ENCODE measurements around the gene AGO3.
"Not testable (repeated sequence)": the region's sequence is repeated elsewhere in the genome, so short reads cannot be mapped to it uniquely, and the experiment has no call there.

Gene AGO3

DNA sequence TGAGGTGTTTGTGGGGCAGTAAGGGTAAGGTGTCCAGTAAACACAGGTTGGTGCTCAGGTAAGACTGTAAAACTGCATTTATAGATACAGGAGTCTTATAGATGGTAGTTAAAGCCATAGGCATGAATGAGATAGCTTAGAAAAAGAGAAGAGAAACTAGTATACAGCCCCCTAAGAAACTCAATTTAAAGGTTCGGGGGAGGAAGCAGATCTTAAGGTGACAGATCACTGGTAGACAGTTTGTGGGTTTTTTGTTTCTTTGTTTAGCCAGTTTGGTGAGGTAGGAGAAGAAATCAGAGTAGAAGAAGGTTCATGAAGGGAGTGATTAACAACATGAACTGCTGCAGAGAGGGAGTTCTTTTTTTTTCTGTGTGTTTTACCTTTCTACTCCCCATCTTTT lies 6.1 kb upstream of the AGO3 start:
- DNase-seq (ENCODE audit: low read depth, low spot score): no peak

DNA sequence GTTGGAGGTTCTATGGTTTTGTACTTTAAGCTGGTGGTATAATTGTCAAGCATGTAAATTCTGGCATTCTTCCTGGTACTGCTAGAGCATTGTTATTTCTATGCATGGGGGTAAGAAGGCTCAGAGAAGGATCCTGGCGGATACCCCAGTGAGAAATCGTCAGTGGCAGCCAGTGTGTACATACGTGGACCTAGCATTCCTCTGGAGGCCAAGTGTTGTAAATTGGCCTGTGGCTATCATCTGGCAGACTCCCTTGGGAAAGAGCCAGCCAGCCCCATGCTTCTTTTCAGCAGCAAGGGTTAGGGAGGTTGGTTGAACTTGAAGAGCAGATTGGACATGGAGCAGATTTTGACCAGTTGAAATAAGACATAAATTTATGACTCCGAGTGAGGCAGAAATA lies 5.2 kb upstream of the AGO3 start:
- DNase-seq (ENCODE audit: low read depth, low spot score): no peak

DNA sequence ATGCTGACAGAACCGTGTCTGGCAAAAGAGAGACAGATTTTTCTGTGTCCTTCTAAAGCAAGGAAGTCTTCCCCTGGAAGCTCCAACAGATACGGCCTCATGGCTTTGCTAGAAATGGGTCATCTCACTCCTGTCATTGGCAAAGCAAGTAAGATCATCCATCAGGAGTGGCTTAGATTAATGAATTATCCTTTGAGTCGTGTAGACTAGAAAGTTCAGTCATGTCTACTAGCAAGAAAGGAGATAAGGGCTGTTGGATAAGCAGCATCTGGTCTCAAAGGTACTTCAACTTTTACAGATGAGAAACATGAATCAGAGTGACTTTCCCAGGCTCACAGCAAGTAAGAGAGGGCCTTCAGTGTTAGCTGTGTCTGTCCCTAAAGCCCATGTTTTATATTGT lies 3.4 kb upstream of the AGO3 start:
- no peak for DNase-seq (ENCODE audit: low read depth, low spot score)

DNA sequence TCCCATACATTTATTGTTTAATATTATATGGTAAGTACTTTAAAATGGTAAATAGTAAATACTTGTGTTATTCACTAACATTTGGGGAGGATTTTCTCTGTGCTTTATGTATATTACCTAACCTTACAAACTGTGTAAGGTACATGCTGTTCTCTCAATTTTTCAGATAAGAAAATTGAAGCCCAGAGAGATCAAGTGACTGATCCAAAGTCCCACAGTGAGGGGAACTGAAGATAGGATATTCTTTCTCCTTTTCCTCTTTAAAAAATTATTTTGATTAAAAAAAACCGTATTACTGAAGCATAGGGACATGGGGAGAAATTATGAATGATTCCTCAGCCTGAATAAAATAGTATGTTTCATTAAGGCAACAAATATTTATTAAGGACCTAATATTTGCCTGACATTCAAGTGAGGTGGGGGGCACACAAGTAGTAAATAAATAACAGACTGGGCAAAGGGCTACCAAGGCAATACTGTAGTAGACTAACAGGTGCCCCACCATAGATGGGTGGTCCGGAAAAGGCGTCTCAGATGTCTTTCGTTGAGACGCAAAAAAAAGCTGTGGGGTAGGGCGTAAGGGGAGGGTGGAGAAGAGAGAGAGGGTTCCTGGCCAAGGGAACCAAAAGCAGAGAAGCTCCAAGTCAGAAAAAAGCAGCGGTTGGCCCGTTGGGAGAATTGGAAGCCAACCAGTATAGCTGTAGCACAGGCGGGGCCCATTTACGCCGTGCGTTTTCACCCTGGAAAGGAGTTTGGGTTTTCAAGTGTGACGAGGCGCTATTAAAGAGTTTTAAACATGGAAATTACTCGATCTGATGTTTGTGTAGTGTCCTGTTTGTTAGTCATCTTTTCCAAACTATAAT lies 944 bp upstream of the AGO3 start:
- DNase-seq (ENCODE audit: low read depth, low spot score): no peak

DNA sequence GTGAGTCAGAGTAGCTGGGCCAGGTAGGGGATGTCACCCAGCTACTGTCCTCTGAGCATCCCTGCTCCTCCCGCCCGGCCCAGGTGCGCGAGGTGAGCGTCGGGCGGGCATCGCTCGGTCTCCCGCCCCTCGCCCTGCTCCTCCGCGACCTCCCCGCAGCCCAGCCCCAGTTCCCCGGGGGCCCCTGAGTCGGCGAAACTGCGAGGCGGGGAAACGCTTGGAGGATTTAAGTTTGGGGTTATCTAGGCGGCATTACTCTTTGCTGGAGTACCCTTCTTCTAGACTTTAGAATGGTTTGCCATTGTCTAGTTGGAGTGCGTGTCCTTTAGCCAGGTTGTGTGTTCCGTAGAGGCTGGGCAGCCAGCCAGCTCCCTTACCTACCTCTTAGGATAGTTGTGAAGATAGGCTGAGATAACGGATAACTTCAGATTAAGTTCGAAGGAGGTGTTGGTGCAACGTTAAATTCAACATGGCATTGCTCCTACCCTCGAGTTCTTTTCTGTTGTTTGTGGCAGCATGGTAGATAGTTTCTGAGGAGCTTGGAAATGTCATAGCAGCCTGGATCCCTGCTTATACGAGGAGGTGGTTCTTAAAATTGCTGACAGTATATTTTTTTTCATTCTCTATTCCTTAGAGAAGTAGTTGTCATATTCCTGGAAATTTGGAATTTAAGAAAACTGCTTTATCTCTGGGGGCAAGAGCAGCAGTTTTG lies 697 bp downstream of the AGO3 start:
- no peak for DNase-seq (ENCODE audit: low read depth, low spot score)

DNA sequence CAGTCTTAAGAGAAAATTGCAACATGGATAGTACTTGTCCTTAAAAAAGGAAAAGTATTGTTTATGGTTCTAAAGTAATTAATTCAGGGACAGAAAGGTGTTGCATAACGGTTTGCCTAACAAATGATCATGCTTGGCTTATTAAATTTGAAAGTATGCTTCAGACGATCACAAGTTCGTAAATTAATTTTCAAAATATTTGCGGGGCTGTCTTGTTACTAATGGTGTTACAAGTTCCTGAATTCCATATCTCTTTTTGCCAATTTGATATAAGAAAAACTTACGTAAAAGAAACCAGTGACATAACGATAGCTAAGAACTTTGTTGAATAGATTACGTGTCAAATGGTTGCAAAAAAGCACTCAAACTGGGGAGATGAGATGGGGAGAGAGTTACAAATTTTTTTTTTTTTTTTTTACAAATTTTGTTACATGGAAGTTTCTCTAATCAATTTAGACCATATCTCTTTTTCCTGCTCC lies 1.3 kb downstream of the AGO3 start:
- DNase-seq (ENCODE audit: low read depth, low spot score): no peak

GRCh38 chr1:35932941-35933340 lies 2.0 kb downstream of the AGO3 start:
- DNase-seq (ENCODE audit: low read depth, low spot score): no peak

DNA sequence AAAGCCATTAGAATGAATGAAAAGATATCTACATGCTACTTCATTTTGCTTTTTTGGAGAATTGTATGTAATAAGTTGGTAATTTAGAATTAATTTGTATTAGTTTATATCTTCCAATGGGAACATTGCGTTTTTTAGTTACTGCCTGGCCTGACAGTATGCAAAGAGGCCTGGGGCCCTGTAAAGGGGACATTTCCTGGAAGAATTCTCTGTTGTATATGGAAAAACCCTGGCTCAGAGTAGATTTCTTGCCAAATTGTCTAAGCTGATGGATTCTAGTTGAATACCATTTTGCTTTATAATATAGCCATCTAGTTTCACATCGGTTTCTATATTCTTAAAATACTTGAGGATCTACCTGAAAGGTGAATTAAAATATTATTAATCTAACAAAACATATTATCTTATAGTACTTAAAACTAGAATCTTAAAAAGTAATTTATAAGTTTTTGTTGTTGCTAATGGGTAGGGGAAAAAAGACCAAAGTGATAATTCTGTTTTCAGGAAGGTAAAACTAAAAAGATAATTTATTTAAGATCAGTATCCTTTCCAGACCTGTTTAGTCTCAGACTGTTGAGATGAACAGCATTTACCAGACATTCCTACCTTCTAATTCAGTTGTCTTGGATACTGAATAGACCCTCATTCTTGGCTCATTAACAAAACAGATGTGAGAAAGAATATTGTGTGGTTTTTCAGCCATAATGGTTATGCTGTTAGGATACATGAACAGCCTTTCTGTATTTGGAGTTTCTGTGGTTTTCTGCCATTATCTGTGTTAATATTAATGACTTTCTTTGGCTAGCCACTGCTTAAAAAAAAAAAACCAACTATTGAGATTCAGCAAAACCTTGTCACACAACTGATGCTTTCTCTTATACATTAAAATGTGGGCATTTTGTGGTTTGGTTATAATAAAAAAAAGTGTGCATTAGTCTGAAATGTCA lies 4.8 kb downstream of the AGO3 start:
- no peak for DNase-seq (ENCODE audit: low read depth, low spot score)

GRCh38 chr1:35936838-35937237 lies 5.9 kb downstream of the AGO3 start:
- DNase-seq (ENCODE audit: low read depth, low spot score): no peak

DNA sequence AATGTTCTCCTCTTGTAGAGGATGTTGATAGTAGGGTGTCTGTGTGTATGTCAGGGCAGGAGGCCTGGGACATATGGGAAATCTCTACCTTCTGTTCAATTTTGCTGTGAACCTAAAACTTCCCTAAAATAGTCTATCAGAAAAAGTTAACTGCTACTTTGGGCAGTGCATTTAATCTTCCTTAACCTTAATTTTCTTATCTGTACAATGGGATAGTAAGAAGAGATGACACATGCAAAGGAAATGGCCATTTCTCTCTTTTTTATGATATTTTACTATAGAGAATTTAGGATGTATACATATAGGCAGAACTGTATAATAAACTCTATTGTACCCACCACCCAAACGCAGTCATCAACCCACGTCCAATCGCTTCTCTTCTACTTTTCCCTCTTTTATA lies 8.6 kb downstream of the AGO3 start:
- DNase-seq (ENCODE audit: low read depth, low spot score): no peak

DNA sequence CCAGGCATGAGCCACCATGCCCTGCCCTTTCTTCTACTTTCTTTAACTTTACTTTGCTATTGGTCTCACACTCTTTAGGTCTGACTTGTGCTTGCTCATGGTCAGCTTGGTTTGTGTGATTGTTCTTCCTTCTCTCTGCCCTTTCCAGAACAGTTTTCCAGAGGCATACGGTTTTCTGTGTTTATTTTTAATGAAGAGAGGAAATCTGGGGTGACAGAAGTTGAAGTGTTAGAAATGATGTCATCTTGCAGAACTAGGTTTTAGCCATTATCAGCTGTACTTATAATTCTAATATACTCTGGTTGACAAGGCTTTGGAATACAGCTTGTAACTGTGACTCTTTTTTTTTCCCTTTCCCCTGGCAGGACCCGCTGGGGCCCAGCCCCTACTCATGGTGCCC lies 14.4 kb downstream of the AGO3 start:
- no peak for DNase-seq (ENCODE audit: low read depth, low spot score)

DNA sequence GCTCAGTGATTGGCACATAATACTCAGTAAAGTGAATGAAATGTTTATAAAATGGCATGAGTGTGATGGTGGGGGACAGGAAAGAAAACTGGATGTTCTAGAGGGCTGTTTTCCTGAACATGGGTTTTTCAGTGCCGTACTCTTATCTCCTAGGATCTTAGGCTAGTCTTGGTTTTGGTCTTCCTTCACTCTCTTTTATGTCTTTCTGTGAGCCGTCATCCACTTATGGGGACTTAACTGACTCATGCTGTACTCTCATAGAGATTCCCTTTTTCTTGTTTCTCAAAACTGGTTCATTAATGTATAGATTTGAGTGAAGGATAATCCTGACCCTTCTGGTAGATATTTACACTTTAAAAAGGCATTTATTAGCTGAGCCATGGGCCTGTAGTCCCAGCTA lies 16.6 kb downstream of the AGO3 start:
- no peak for DNase-seq (ENCODE audit: low read depth, low spot score)

- no peak for DNase-seq (ENCODE audit: low read depth, low spot score)
These were observed 27.7 kb downstream of the AGO3 start for GRCh38 chr1:35958558-35958957.

DNA sequence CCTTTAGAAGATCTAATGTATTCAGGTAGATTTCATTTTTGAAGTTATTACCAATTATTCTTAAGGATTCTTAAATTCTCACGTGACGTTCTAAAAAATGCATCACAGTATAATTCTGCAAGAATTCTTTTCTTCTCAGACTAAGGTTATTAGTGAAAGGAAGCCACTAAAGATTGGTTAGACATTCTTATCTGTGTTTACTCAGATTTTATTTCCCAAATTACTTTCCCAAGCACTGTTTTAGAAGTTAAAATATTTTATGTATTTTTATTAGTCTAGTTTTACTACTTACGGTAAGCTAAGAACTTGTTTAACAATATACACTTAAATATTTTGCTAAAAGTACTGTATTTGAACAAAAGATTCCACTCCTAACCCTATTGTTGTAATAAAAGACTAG lies 28.4 kb downstream of the AGO3 start:
- DNase-seq (ENCODE audit: low read depth, low spot score): no peak

DNA sequence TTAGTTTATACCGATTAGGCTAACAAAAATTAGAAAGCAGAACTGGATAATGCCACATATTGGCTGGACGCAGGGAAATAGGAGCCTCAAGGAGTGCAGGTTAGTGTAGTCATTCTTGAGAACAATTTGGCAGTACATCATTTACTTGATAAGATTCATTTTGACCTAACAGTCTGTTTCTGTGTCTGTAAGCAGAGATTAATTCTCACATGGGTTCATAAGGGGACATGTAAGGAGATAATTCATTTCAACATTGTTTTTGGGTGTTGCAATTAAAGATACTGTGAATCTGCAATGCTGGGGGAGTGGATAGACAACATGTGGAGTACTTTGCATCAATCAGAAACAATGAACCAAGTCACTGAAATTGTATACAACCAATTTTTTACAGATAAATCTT lies 32.0 kb downstream of the AGO3 start:
- DNase-seq (ENCODE audit: low read depth, low spot score): no peak

DNA sequence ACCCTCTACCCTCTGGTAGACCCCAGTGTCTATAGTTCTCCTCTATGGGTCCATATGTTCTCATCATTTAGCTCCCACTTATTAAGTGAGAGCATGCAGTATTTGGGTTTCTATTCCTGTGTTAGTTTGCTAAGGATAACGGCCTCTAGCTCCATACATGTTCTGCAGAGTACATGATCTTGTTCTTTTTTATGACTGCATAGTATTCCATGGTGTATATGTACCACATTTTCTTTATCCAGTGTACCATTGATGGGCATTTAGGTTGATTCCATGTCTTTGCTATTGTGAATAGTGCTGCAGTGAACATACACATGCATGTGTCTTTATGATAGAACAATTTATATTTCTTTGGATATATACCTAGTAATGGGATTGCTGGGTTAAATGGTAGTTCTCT lies 33.4 kb downstream of the AGO3 start:
- DNase-seq (ENCODE audit: low read depth, low spot score): not testable (repeated sequence)

GRCh38 chr1:35968396-35968795 lies 37.5 kb downstream of the AGO3 start:
- DNase-seq (ENCODE audit: low read depth, low spot score): no peak

DNA sequence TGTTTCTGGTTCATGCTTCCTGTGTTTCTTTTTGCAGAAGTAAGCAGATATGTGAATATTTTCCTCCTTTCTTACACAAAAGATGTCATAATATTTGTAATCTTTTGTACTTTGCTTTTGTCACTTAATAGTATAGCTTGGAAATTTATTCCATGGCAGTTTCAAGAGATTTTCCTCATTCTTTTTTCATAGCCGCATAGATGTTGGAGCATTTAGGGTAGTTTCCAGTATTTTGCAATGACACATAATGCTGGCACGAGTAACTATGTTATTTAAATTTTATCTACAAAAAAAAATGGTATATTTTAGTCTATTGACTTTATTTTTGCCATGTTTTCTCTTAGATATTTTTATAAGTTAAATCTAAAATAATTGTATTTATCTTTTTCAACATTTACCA lies 40.7 kb downstream of the AGO3 start:
- no peak for DNase-seq (ENCODE audit: low read depth, low spot score)

DNA sequence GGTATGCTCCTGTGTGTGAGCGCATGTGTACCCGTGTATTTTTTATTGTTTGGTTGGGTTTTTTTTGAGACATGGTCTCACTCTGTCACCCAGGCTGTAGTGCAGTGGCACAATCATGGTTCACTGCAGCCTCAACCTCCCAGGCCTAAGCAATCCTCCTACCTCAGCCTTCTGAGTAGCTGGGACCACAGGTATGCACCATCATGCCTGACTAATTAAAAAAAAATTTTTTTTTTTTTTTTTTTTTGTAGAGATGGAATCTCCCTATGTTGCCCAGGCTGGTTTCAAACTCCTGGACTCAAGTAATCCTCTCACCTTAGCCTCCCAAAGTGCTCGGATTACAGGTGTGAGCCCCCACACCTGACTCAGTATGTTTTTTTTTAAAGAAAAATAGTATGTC lies 41.7 kb downstream of the AGO3 start:
- DNase-seq (ENCODE audit: low read depth, low spot score): not testable (repeated sequence)

DNA sequence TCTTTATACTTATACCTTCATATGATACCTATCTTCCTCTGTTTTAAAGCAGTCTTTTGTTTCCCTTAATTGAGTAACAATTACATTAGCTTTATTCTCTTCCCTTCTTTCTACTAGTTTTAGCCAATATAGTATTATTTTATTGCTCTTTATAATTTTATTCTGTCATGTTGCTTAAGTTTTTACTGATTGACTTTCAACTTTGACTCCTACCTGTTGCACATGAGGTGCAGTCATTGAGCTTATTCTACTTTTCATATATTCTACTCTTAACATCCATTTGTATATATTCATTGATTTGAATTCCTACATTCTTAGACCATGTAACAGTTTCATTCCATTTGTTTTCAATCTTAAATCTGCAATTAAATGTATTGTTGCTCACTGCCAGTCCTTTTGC lies 49.2 kb downstream of the AGO3 start:
- no peak for DNase-seq (ENCODE audit: low read depth, low spot score)

GRCh38 chr1:35988237-35988636 lies 57.3 kb downstream of the AGO3 start:
- DNase-seq (ENCODE audit: low read depth, low spot score): no peak

- no peak for DNase-seq (ENCODE audit: low read depth, low spot score)
These were observed 76.1 kb downstream of the AGO3 start for GRCh38 chr1:36006941-36007500.

All from brain pericyte (primary cell).